SIG-M5 (cell line): Measurements from ENCODE around the gene CYP2E1.
"Not testable (repeated sequence)": the region's sequence is repeated elsewhere in the genome, so short reads cannot be mapped to it uniquely, and the experiment has no call there.

ENCODE experiments used
- DNase-seq: peaks from one replicate; lab custom pipeline; 2025; lab: John Stamatoyannopoulos, UW

Gene CYP2E1

GRCh38 chr10:133528296-133528844 is 1.2 kb downstream of the CYP2E1 start:
- no peak for DNase-seq

GRCh38 chr10:133528845-133529575 is 1.8 kb downstream of the CYP2E1 start:
- DNase-seq = no peak

GRCh38 chr10:133529576-133529946 is 2.4 kb downstream of the CYP2E1 start:
- no peak for DNase-seq

- no peak for DNase-seq
Observed at GRCh38 chr10:133530506-133530905, 3.3 kb downstream of the CYP2E1 start.

- DNase-seq = no peak
Observed at GRCh38 chr10:133532871-133533270, 5.7 kb downstream of the CYP2E1 start.

- DNase-seq = no peak
Observed at GRCh38 chr10:133534417-133534816, 7.3 kb downstream of the CYP2E1 start.

GRCh38 chr10:133536198-133536597 is 9.0 kb downstream of the CYP2E1 start:
- no peak for DNase-seq

GRCh38 chr10:133537546-133538545 is 10.7 kb downstream of the CYP2E1 start:
- no peak for DNase-seq

GRCh38 chr10:133541441-133541975 is 14.3 kb downstream of the CYP2E1 start:
- DNase-seq = not testable (repeated sequence)

- DNase-seq = no peak
Observed at GRCh38 chr10:133544506-133544905, 17.3 kb downstream of the CYP2E1 start.

- no peak for DNase-seq
Observed at GRCh38 chr10:133554600-133554999, 27.4 kb downstream of the CYP2E1 start.

- no peak for DNase-seq
Observed at GRCh38 chr10:133555521-133555920, 28.4 kb downstream of the CYP2E1 start.

- no peak for DNase-seq
Observed at GRCh38 chr10:133557381-133557780, 30.2 kb downstream of the CYP2E1 start.

GRCh38 chr10:133559216-133559615 is 32.1 kb downstream of the CYP2E1 start:
- DNase-seq = no peak

- no peak for DNase-seq
Observed at GRCh38 chr10:133564816-133565215, 37.7 kb downstream of the CYP2E1 start.

- no peak for DNase-seq
Observed at GRCh38 chr10:133565441-133566294, 38.5 kb downstream of the CYP2E1 start, which contains the start of gene SYCE1. Gene SYCE1 (minus strand): TSS chr10:133565583. CDS start chr10:133565529, 54 bp downstream.

- DNase-seq = no peak
Observed at GRCh38 chr10:133567119-133567518, 40.0 kb downstream of the CYP2E1 start.

GRCh38 chr10:133567609-133568286 is 40.6 kb downstream of the CYP2E1 start:
- no peak for DNase-seq

GRCh38 chr10:133568287-133568614 is 41.1 kb downstream of the CYP2E1 start:
- DNase-seq = no peak

GRCh38 chr10:133568831-133569527 is 41.8 kb downstream of the CYP2E1 start:
- DNase-seq = not testable (repeated sequence)
